GM18858 (cell line): Measurements from ENCODE around the gene PDS5A.
"Not testable (repeated sequence)": the region's sequence is repeated elsewhere in the genome, so short reads cannot be mapped to it uniquely, and the experiment has no call there.

Source experiments
- ATAC-seq: cut with Tn5 transposase; IDR thresholded peaks from one replicate; pipeline ENCODE4 v1.9.1; 2021; ENCODE audit not compliant: unreplicated experiment

Gene PDS5A

GRCh38 chr4:39905019-39905418 lies 72.7 kb downstream of the PDS5A start:
- ATAC-seq = not testable (repeated sequence)

- no peak for ATAC-seq
Observed at GRCh38 chr4:39900966-39901365, 76.7 kb downstream of the PDS5A start.

- no peak for ATAC-seq
Observed at GRCh38 chr4:39899291-39899690, 78.4 kb downstream of the PDS5A start.

GRCh38 chr4:39898015-39898414 lies 79.7 kb downstream of the PDS5A start:
- no peak for ATAC-seq

- no peak for ATAC-seq
Observed at GRCh38 chr4:39893693-39894072, 84.0 kb downstream of the PDS5A start.

GRCh38 chr4:39892988-39893692 lies 84.6 kb downstream of the PDS5A start:
- no peak for ATAC-seq

- ATAC-seq = no peak
Observed at GRCh38 chr4:39889226-39889625, 88.5 kb downstream of the PDS5A start.

GRCh38 chr4:39888541-39888940 lies 89.2 kb downstream of the PDS5A start:
- no peak for ATAC-seq

GRCh38 chr4:39883646-39884045 lies 94.1 kb downstream of the PDS5A start:
- no peak for ATAC-seq

GRCh38 chr4:39881789-39882188 lies 95.9 kb downstream of the PDS5A start:
- no peak for ATAC-seq

- ATAC-seq = no peak
Observed at GRCh38 chr4:39877971-39878370, 99.7 kb downstream of the PDS5A start.

- no peak for ATAC-seq
Observed at GRCh38 chr4:39873823-39874222, 103.9 kb downstream of the PDS5A start.

GRCh38 chr4:39865280-39865679 lies 112.4 kb downstream of the PDS5A start:
- ATAC-seq = no peak

- no peak for ATAC-seq
Observed at GRCh38 chr4:39864391-39864790, 113.3 kb downstream of the PDS5A start.

- no peak for ATAC-seq
Observed at GRCh38 chr4:39860804-39861203, 116.9 kb downstream of the PDS5A start.

- no peak for ATAC-seq
Observed at GRCh38 chr4:39855909-39856512, 121.7 kb downstream of the PDS5A start.

- ATAC-seq = no peak
Observed at GRCh38 chr4:39852636-39853035, 125.1 kb downstream of the PDS5A start.

- ATAC-seq = no peak
Observed at GRCh38 chr4:39850727-39851126, 127.0 kb downstream of the PDS5A start.

GRCh38 chr4:39846705-39847104 lies 131.0 kb downstream of the PDS5A start:
- ATAC-seq = no peak

GRCh38 chr4:39846120-39846519 lies 131.6 kb downstream of the PDS5A start:
- no peak for ATAC-seq

- ATAC-seq = no peak
Observed at GRCh38 chr4:39841894-39842293, 135.8 kb downstream of the PDS5A start.

GRCh38 chr4:39840516-39840915 lies 137.2 kb downstream of the PDS5A start:
- ATAC-seq = not testable (repeated sequence)

- no peak for ATAC-seq
Observed at GRCh38 chr4:39840027-39840426, 137.7 kb downstream of the PDS5A start.
